ENCODE measurements around the gene MRGPRX1.
A peak's percentile ranks its signal among the peaks of the same experiment; 100 is the strongest.

The MRGPRX1 gene

DNA sequence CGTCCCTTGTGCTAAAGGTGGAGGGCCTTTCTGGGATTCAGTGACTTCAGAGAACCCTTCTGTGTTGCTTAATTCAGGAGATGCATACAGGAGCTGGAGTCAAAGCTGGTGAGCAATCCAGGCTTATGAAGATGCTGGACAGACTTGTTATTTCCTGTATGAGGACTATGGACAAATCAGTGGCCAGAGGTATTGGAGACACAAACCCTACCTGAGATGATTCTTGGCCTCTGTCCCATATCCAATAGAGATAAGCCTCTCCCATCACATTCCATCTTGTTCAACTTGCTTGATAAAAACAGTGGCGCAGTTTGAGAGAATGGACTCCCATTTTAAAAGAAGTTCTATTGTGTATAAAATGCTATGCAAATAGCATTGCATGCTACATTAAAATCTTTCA is at the start of gene MRGPRX1:
Gene MRGPRX1, minus strand, starts transcription at position 101 of the 400 bp plus-strand sequence. CDS start 4,630 bp downstream, outside the sequence.
- DNase-seq (ENCODE audit: low read depth in 2 of 2) = no peak
- no peak for TF ChIP-seq CTCF (IDR thresholded peaks at IDR 0.05; ENCODE audit: low read depth, low read length)
- H3K4me3 ChIP-seq (replicated peaks in 1 of 2; ENCODE audit: low read depth in 2 of 2, low read length in 2 of 2) = no peak within 1 kb of the TSS

- no peak overlapping the region for H3K4me3 ChIP-seq (replicated peaks in 1 of 2; ENCODE audit: low read depth in 2 of 2, low read length in 2 of 2)
- DNase-seq (ENCODE audit: low read depth in 2 of 2) = peak in 1 of 2 donors; percentile 50
- TF ChIP-seq CTCF (IDR thresholded peaks at IDR 0.05; ENCODE audit: low read depth, low read length) = no peak
Measured at GRCh38 chr11:18987454-18988231, 48.4 kb upstream of the MRGPRX1 start.

DNA sequence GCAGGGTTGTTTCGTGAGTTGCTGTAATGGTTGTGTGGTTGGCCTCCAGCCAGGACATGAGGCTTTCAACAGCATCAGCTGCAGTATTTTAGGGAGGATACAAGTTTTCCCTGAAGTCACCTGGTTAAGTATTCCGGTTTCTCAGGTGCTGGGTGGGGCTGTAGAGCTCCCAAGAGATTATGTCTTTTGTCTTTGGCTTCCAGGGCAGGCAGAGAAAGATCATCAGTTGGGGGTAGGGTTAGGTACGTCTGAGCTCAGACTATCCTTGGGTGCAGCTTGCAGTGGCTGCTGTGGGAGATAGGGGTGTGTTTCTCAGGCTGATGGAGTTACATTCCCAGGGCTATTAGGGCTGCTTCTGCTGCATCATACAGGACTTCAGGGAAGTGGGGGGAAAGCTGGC is 47.5 kb upstream of the MRGPRX1 start:
- TF ChIP-seq CTCF (IDR thresholded peaks at IDR 0.05; ENCODE audit: low read depth, low read length) = no peak
- DNase-seq (ENCODE audit: low read depth in 2 of 2) = no peak
- H3K4me3 ChIP-seq (replicated peaks in 1 of 2; ENCODE audit: low read depth in 2 of 2, low read length in 2 of 2) = no peak overlapping the region

- no peak for TF ChIP-seq CTCF (IDR thresholded peaks at IDR 0.05; ENCODE audit: low read depth, low read length)
- H3K4me3 ChIP-seq (replicated peaks in 1 of 2; ENCODE audit: low read depth in 2 of 2, low read length in 2 of 2) = no peak overlapping the region
- no peak for DNase-seq (ENCODE audit: low read depth in 2 of 2)
Measured at GRCh38 chr11:18981897-18982296, 42.7 kb upstream of the MRGPRX1 start.

DNA sequence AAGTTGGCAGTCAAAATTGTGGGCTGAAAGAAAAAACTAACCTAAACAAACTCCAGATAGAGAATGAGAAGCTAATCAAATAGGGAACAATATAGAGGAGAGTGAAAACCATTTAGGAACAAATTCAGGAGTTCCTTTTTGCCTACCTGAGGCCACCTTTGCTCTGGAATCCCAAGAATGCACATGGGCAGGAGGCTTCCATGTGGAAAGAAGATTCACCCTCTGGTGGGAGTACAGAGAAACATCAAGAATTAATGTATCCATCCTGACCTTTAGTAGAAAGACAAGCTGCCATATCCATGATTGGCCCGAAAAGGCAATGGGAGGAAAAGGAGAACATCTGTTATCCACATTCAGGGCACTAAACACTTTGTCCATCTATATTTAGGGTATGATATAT is 35.0 kb upstream of the MRGPRX1 start:
- no peak for DNase-seq (ENCODE audit: low read depth in 2 of 2)
- no peak overlapping the region for H3K4me3 ChIP-seq (replicated peaks in 1 of 2; ENCODE audit: low read depth in 2 of 2, low read length in 2 of 2)
- no peak for TF ChIP-seq CTCF (IDR thresholded peaks at IDR 0.05; ENCODE audit: low read depth, low read length)

- H3K4me3 ChIP-seq (replicated peaks in 1 of 2; ENCODE audit: low read depth in 2 of 2, low read length in 2 of 2) = no peak overlapping the region
- DNase-seq (ENCODE audit: low read depth in 2 of 2) = no peak
- TF ChIP-seq CTCF (IDR thresholded peaks at IDR 0.05; ENCODE audit: low read depth, low read length) = no peak
Measured at GRCh38 chr11:18972336-18972735, 33.1 kb upstream of the MRGPRX1 start.

- no peak overlapping the region for H3K4me3 ChIP-seq (replicated peaks in 1 of 2; ENCODE audit: low read depth in 2 of 2, low read length in 2 of 2)
- DNase-seq (ENCODE audit: low read depth in 2 of 2) = no peak
- no peak for TF ChIP-seq CTCF (IDR thresholded peaks at IDR 0.05; ENCODE audit: low read depth, low read length)
Measured at GRCh38 chr11:18969720-18970119, 30.5 kb upstream of the MRGPRX1 start.
